HCT116 (cell line): ENCODE data around the gene ALDH8A1. TPM values are rescaled to one million over a fixed set of nuclear protein-coding genes. Genes with fewer than 3 reads are reported as not detected.

ENCODE experiments used
- ATAC-seq: fragments of 200-7000 bp; cut with Tn5 transposase; 2 replicates; pipeline ENCODE4 v1.9.1; 2020; ENCODE audit warnings: mild to moderate bottlenecking, moderate library complexity
- BruUV-seq: library from RNA; stranded (reverse); fragments of 400-500 nt; replicated peaks from 2 replicates; lab custom pipeline; 2021; lab: Mats Ljungman, UMichigan
- CTCF ChIA-PET: fragments of 300-600 bp; sonication (Branson Sonifier 250); formaldehyde crosslinking; loops from one replicate; lab custom pipeline; 2021; ENCODE audit warnings: antibody characterized with exemption; lab: Charles Lee
- POLR2A ChIA-PET: fragments of 300-600, 350-600 bp; sonication (Branson Sonifier 250); formaldehyde crosslinking; loops from one replicate; lab custom pipeline; 2021; ENCODE audit warnings: antibody characterized with exemption; lab: Charles Lee
- RAD21 ChIA-PET, 2 experiments: fragments of 300-600 bp; sonication (Branson Sonifier 250); formaldehyde crosslinking; loops; one replicate each; lab custom pipeline; 2023; ENCODE audit warnings: low total read pairs in 2 of 2; ENCODE audit not compliant: uncharacterized antibody in 2 of 2, unreplicated experiment in 2 of 2, low non-redundant PET in 1 of 2; lab: Charles Lee
- DNase-seq: peaks from one replicate; pipeline ENCODE4 v3.0.0-alpha.2; 2010; ENCODE audit warnings: low read depth, low spot score
- H2AFZ ChIP-seq: fragments of 200-600 bp; shearing (Covaris generic), sonication (generic); 2 replicates; pipeline ENCODE4 v1.6.1; 2017; ENCODE audit warnings: low read depth, mixed run types, mixed read lengths, antibody characterized with exemption, low read length; ENCODE audit not compliant: poor library complexity, severe bottlenecking
- H3K27ac ChIP-seq: 2 replicates; pipeline ENCODE4 v1.5.1; 2012; ENCODE audit warnings: low read depth, low read length
- H3K27me3 ChIP-seq: fragments of 200-600 bp; sonication (generic); 2 replicates; pipeline ENCODE4 v1.6.1; 2016; ENCODE audit warnings: mixed run types, low read length, mixed read lengths; ENCODE audit not compliant: insufficient read depth
- H3K36me3 ChIP-seq, 2 experiments: fragments of 200-500 bp in 1 of 2; fragments of 200-600 bp in 1 of 2; sonication (Bioruptor generic) in 1 of 2; sonication (generic) in 1 of 2; 2 replicates each; pipeline versions ENCODE4 v1.5.1 to v1.6.1; 2014 to 2016; ENCODE audit warnings: low read length in 2 of 2, inconsistent platforms in 1 of 2, mixed read lengths in 1 of 2, mixed run types in 1 of 2; ENCODE audit not compliant: insufficient read depth in 2 of 2, control insufficient read depth in 1 of 2
- H3K4me1 ChIP-seq, 2 experiments: fragments of 200-600 bp in 1 of 2; sonication (generic) in 1 of 2; 2 replicates each; pipeline versions ENCODE4 v1.5.1 to v1.6.1; 2012 to 2017; ENCODE audit warnings: low read length in 2 of 2, inconsistent platforms in 1 of 2, mild to moderate bottlenecking in 1 of 2, mixed read lengths in 1 of 2, mixed run types in 1 of 2, moderate library complexity in 1 of 2; ENCODE audit not compliant: insufficient read depth in 2 of 2, control insufficient read depth in 1 of 2
- H3K4me2 ChIP-seq: fragments of 200-600 bp; sonication (generic); 2 replicates; pipeline ENCODE4 v1.6.1; 2017; ENCODE audit warnings: mixed run types, low read length, mixed read lengths
- H3K4me3 ChIP-seq, 2 experiments: fragments of 200-600 bp in 1 of 2; sonication (generic) in 1 of 2; replicated peaks in 1 of 2; 2 replicates each; pipeline ENCODE4 v1.5.1; 2011 to 2016; ENCODE audit warnings: low read length in 2 of 2, control low read depth in 1 of 2, low read depth in 1 of 2, mild to moderate bottlenecking in 1 of 2, mixed read lengths in 1 of 2, mixed run types in 1 of 2
- H3K79me2 ChIP-seq: fragments of 200-600 bp; sonication (generic); 2 replicates; pipeline ENCODE4 v1.6.1; 2017; ENCODE audit warnings: mild to moderate bottlenecking, mixed run types, low read length, moderate library complexity, mixed read lengths; ENCODE audit not compliant: insufficient read depth
- H3K9ac ChIP-seq: fragments of 200-600 bp; sonication (generic); 2 replicates; pipeline ENCODE4 v1.6.1; 2016; ENCODE audit warnings: low read length, mixed read lengths
- H3K9me2 ChIP-seq: fragments of 200-600 bp; sonication (generic), shearing (Covaris generic); 2 replicates; pipeline ENCODE4 v1.6.1; 2017; ENCODE audit warnings: mixed run types, mild to moderate bottlenecking, moderate library complexity; ENCODE audit not compliant: insufficient read depth
- H3K9me3 ChIP-seq, 2 experiments: fragments of 200-500 bp in 1 of 2; fragments of 200-600 bp in 1 of 2; sonication (Bioruptor generic) in 1 of 2; sonication (generic) in 1 of 2; 2 replicates each; pipeline ENCODE4 v1.6.1; 2014 to 2017; ENCODE audit warnings: low read length in 2 of 2, mixed read lengths in 2 of 2, inconsistent platforms in 1 of 2, low read depth in 1 of 2, mild to moderate bottlenecking in 1 of 2, mixed run types in 1 of 2, moderate library complexity in 1 of 2; ENCODE audit not compliant: control insufficient read depth in 1 of 2, insufficient read depth in 1 of 2
- H4K20me1 ChIP-seq: fragments of 200-600 bp; sonication (generic), shearing (Covaris generic); 2 replicates; pipeline ENCODE4 v1.6.1; 2017; ENCODE audit warnings: mixed run types, mild to moderate bottlenecking, moderate library complexity; ENCODE audit not compliant: insufficient read depth
- CEBPB ChIP-seq: IDR thresholded peaks from 2 replicates; pipeline ENCODE4 v1.6.1; 2012; ENCODE audit warnings: low read depth
- CTCF ChIP-seq, 3 experiments: fragments of 200-600 bp in 1 of 3; sonication (generic) in 1 of 3; IDR thresholded peaks in 2 of 3; conservative IDR thresholded peaks in 1 of 3; 2 replicates each; pipeline ENCODE4 v1.5.1; 2012 to 2017; ENCODE audit warnings: low read depth in 2 of 3, low read length in 2 of 3, antibody characterized with exemption in 1 of 3, borderline replicate concordance in 1 of 3, control low read depth in 1 of 3, mild to moderate bottlenecking in 1 of 3, mixed read lengths in 1 of 3, mixed run types in 1 of 3, moderate library complexity in 1 of 3; ENCODE audit not compliant: insufficient read depth in 1 of 3
- EGR1 ChIP-seq: IDR thresholded peaks from 2 replicates; pipeline ENCODE4 v1.6.1; 2012; ENCODE audit warnings: low read depth
- ELF1 ChIP-seq: IDR thresholded peaks from 2 replicates; pipeline ENCODE4 v1.6.1; 2012; ENCODE audit warnings: low read depth, borderline replicate concordance
- EZH2 ChIP-seq: fragments of 200-600 bp; sonication (generic); IDR thresholded peaks from 2 replicates; pipeline ENCODE4 v1.6.1; 2017; ENCODE audit warnings: antibody characterized with exemption, mixed run types
- EZH2phosphoT487 ChIP-seq: fragments of 200-600 bp; IDR thresholded peaks from 2 replicates; pipeline ENCODE4 v1.6.1; 2018; ENCODE audit warnings: antibody characterized with exemption, borderline replicate concordance
- JUND ChIP-seq: IDR thresholded peaks from 2 replicates; pipeline ENCODE4 v1.6.1; 2012
- MAX ChIP-seq: IDR thresholded peaks from 2 replicates; pipeline ENCODE4 v1.6.1; 2012
- POLR2A ChIP-seq: IDR thresholded peaks from 2 replicates; pipeline ENCODE4 v1.7.0; 2011; ENCODE audit warnings: borderline replicate concordance; ENCODE audit not compliant: insufficient read depth, insufficient read length; ENCODE audit errors: extremely low read depth
- POLR2AphosphoS5 ChIP-seq: IDR thresholded peaks from 2 replicates; pipeline ENCODE4 v1.6.1; 2011; ENCODE audit warnings: mild to moderate bottlenecking, low read depth, low read length, moderate library complexity
- RAD21 ChIP-seq: IDR thresholded peaks from 2 replicates; pipeline ENCODE4 v1.6.1; 2012; ENCODE audit warnings: low read depth, mild to moderate bottlenecking
- SIN3A ChIP-seq: IDR thresholded peaks from 2 replicates; pipeline ENCODE4 v1.6.1; 2012; ENCODE audit warnings: low read depth
- YY1 ChIP-seq: IDR thresholded peaks from 2 replicates; pipeline ENCODE4 v1.6.1; 2011; ENCODE audit warnings: low read length, low read depth, moderate library complexity, mild to moderate bottlenecking; ENCODE audit not compliant: insufficient replicate concordance; ENCODE audit errors: extremely low read depth
- ZBTB33 ChIP-seq: IDR thresholded peaks from 2 replicates; pipeline ENCODE4 v1.6.1; 2011; ENCODE audit warnings: mild to moderate bottlenecking, low read length, moderate library complexity; ENCODE audit not compliant: insufficient replicate concordance; ENCODE audit errors: extremely low read depth
- ZFX ChIP-seq: fragments of 450-650 bp; IDR thresholded peaks from 2 replicates; pipeline ENCODE4 v1.6.1; 2017
- intact Hi-C: fragments of 100-400 bp; cut with micrococcal nuclease; formaldehyde crosslinking; loops from 2 replicates; pipeline ENCODE4 v1.10.0; 2022
- total RNA-seq: library from RNA; stranded (reverse); gene quantifications from one replicate; pipeline ENCODE4 v1.2.1, GENCODE V29; 2021; ENCODE audit not compliant: unreplicated experiment

Gene ALDH8A1
- total RNA-seq, 1 experiment from 2014 or later: 1.4 TPM

GRCh38 chr6:134888316-134888715 is 61.6 kb downstream of the ALDH8A1 start:
- Histone ChIP-seq H3K27ac (no peak overlapping the region), H4K20me1 (no peaks in the 10 kb centered on the region), H3K9ac (no peak overlapping the region), H3K4me2 (no peak overlapping the region), H3K27me3 (no peaks in the 10 kb centered on the region), H2AFZ (no peak overlapping the region), H3K9me2 (no peaks in the 10 kb centered on the region), H3K36me3 (no peaks in the 10 kb centered on the region), H3K4me3 (no peak overlapping the region), H3K9me3 (no peaks in the 10 kb centered on the region), H3K4me1 (no peaks in the 10 kb centered on the region), H3K79me2 (no peaks in the 10 kb centered on the region)
- no TSS peak for BruUV-seq
- intact Hi-C loops: no loop called here
- no peak for TF ChIP-seq RAD21
- TF ChIP-seq CTCF (IDR thresholded peaks at IDR 0.05 in 2 of 3, conservative IDR thresholded peaks at IDR 0.05 in 1 of 3; ENCODE audit: borderline replicate concordance in 1 of 3, insufficient read depth in 1 of 3, low read depth in 2 of 3, low read length in 2 of 3): no peak
- TF ChIP-seq EGR1: no peak
- no peak for TF ChIP-seq CEBPB
- TF ChIP-seq ELF1: no peak
- TF ChIP-seq YY1: no peak
- no peak for TF ChIP-seq MAX
- TF ChIP-seq SIN3A: no peak
- TF ChIP-seq EZH2: no peak
- TF ChIP-seq EZH2phosphoT487: no peak
- no peak for TF ChIP-seq ZFX
- TF ChIP-seq POLR2A: no peak
- TF ChIP-seq ZBTB33: no peak
- TF ChIP-seq POLR2AphosphoS5: no peak
- no peak for TF ChIP-seq JUND
- CTCF ChIA-PET: no interaction called here
- no peak for ATAC-seq
- POLR2A ChIA-PET: no interaction called here
- DNase-seq: no peak
- RAD21 ChIA-PET: no interaction called here
